ENCODE results near the gene APOB.

The APOB gene

DNA sequence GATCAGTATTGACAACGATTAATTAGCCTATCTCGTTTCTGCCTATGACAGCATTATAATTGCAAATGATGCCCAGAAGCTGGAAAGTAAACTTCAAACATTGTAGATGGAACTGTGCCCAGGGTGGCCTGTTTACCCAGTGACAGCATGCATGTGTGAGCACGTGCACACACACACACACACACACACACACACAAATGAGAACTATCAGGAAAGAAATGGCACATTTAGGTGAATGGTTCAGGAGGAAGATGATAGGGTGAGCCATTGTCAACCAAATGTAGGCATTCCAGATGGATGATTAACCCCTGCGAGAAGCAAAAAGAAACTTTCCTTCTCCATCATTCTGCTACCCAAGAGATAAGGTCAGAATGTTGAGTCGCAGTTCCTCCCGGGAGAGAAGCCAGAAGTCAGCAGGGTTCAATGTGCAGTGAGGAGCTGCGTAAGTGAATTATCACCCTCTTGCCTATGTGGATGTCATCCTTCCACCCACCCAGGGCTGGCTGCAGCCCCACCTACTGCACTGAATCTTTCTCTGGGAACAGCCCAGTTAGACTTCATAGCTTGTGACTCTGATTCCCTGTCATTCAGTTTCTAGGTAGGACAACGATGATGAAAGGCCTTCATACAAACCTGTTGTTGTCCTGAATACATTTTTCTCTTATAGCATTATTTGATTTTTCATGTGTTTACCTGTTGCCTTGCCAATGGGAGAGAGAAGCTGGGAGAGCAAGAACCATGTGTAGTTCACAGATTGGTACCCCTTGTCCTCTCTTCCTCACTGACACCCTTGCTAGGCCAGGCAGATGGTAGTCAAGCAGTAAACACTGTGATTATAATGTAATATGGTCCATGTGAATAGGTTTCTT, 3.5 kb upstream of the APOB start:
- no peak for DNase-seq (ENCODE audit: low read depth in 1 of 2, low spot score in 1 of 2)

DNA sequence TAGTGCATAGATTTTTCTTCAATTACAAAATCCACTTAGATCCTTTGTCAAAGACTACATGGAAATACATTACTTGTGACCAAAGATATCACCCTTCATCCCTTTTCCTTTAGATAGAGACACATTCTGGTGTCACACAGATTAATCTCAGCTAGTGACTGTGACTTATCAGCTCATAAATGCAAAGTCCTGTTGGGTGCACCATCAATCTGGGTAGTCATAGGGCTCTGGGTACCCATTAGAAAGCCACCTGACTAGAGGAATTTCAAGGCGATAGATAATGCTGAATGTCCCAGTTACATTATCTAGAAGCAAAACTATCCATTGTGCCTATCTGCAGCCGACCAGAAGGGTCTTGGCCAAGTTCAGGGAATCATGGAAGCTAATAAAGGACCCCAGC, 2.6 kb upstream of the APOB start:
- no peak for DNase-seq (ENCODE audit: low read depth in 1 of 2, low spot score in 1 of 2)

DNA sequence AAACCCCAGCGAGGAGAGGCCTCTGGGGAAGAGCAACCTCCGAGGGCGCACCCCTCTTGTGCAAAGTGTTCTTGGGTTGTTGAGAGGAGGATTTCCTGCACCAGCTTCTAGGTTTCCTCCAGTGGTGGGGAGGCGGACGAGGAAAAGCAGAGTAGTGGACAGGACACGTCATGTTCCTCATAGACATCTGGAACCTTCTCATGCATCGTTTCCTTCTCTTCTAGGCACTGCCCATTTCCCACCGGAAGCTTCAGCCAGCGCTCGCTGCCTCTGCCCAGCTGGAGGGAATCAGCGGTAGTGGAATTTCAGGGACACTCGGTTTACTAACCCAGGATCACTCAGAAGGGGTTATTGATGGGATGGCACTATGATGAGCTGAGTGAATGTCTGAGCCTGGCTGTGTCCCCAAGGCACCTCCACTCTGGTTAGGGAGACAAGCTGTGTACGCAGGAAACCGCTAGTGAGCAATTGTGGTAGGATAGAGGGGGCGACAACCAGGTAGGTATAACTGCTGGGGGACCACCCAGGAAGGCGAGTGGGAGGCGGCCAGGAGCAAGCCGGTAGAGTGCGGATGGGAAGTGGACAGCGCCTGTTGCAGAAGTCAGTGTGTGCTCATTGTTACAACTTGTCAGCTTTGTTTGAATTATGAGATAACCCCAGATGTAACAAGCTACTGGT, 960 bp upstream of the APOB start:
- no peak for DNase-seq (ENCODE audit: low read depth in 1 of 2, low spot score in 1 of 2)

DNA sequence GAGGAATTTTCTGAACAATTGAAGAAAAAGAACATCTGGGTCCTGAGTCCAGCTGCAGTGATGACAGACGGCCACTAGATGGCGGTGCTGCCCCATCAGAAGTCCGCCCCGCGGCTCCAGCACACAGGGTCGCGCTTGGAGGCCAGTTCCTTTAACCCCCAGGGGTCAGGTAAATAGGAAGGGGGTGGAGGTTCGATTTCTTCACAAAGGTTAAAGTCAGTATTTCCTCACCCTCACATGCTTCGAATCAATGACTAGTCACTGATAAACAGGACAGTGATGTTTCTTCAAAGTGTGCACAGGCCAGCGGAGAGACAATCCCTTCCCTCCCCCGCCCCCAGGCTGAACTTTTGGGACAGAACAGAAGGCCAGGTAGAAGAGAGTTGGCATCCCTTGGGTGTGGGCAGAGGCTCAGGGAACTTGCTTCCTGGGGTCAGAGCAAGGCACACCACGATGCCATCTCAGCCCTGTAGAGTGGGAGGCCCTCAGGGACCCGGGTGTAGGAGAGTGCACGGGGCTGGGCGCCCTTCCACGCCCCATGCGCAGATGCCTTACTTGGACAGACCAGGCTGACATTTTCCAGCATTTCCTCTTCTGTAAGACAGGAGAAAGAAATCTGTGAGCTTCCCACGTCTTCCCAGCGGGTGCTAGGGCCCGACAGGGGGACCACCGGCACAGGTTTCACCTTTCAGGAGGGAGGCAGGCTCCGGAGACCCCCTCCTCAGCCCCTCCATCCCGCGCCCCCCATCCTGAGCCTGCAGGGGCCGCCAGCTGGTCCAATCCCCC, 722 bp downstream of the APOB start:
- peak; percentile 23 to 24 for DNase-seq (ENCODE audit: low read depth in 1 of 2, low spot score in 1 of 2)

DNA sequence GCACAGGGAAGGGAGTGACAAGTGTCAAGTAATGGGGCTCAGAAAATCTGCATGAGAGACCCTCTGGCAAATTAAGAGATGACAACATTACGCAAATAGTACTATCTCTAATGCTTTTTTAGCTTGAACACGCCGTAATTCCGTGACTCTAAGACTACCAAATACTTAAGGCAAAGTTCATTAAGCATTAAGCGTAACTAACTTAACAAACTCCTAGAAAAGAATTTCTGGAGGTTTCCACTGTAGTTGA, 1.2 kb downstream of the APOB start:
- DNase-seq (ENCODE audit: low read depth in 1 of 2, low spot score in 1 of 2) = no peak

DNA sequence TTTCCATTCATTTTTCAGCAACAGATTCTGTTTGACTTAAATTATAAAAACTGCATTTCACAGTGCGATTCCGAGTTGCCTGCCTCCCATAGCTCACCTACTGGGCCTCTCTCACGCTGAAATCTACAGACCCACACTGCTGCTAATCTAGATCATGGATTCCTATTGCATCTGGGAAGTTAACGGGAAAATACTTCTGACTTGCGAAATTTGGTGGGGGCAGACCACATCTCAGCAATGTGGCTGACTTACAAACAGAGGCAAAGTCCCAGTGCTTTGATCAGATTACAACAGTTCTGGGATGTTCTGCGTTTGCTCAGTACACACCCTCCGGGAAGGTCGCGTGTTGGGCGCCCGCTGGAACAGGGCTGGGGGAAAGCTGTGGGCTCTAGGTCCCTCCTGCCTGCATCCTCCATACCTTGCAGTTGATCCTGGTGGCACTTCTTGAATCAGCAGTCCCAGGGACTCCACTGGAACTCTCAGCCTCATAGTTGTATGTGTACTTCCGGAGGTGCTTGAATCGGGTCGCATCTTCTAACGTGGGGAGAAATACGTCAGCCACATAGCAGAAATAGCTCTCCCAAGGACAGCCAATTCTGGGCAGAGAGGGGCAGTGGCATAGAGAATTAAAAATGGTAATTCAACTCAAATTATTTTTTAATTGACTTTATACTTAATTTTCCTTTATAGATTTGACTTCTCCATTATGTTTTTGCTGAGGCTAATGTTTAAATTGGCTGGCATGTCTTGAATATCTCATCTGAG, 1.7 kb downstream of the APOB start:
- no peak for DNase-seq (ENCODE audit: low read depth in 1 of 2, low spot score in 1 of 2)

DNA sequence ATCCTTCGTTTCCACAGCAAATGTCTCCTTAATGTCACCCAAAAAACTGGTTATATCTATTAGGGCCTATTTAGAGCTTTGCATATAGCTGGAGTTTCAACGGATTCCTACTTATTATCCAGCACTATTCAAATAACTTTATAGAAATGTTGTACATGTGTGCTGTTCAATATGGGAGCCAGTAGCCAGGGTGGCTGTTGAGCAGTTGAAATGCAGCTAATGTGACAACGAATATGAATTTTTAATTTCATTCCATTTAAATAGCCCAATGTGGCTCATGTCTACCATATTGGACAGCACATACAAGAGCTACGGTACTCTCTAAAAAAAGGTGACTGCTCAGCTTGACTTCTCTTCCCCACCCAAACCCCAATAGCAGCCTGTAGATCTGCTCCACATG, 2.4 kb downstream of the APOB start:
- no peak for DNase-seq (ENCODE audit: low read depth in 1 of 2, low spot score in 1 of 2)

DNA sequence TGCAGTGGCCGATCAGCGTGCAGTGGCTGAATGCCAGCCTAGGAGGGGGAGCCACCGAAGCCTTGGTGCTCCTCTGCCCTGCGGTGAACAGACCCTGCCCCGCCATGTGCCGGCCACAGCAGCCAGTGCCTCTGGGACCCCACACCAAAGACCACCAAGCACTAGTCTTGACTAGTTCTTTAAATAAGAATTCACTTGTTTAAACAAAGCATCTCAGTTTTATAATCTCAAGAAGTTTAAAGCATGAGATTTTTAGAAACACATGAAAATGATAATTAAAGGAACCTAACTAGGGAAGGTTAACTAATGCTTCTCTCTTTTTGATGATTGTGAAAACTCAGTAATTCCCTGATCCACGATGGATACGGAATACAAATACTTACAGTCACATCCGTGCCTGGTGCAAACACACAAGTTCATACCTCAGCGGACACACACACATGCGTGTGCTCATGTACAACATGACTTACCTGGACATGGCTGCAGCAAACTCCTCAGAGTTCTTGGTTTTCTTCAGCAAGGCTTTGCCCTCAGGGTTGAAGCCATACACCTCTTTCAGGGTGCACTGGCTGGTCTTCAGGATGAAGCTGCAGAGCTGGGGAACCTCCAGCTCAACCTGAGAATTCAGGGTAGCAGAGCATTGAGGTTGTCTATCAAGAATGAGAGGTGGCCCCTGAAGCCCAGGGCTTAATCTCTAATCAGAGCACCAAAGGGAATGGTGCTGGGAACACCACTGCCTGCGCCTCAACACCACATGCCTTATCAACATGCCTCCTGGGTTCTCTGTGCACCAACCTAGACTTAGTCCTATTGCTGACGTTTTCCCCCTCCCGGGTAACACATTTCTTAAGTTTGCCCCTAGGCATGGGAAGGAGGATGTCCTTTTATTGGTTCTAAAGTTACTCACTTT, 3.1 kb downstream of the APOB start:
- no peak for DNase-seq (ENCODE audit: low read depth in 1 of 2, low spot score in 1 of 2)

DNA sequence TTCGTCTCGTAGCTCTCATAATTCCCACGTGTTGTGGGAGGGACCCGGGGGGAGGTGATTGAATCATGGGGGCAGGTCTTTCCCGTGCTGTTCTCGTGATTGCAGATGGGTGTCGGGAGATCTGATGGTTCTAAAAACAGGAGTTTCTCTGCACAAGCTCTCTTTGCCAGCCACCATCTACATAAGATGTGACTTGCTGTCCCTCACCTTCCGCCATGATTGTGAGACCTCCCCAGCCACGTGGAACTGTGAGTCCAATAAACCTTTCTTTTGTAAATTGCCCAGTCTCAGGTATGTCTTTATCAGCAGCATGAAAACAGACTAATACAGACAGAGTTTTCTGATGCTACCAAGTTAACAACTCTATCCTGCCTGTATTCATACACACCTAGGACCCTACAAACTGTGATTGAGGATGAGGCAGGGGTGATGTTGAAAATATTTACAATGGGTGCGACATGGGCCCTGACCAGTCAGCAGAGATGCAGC, 3.9 kb downstream of the APOB start:
- DNase-seq (ENCODE audit: low read depth in 1 of 2, low spot score in 1 of 2) = no peak

DNA sequence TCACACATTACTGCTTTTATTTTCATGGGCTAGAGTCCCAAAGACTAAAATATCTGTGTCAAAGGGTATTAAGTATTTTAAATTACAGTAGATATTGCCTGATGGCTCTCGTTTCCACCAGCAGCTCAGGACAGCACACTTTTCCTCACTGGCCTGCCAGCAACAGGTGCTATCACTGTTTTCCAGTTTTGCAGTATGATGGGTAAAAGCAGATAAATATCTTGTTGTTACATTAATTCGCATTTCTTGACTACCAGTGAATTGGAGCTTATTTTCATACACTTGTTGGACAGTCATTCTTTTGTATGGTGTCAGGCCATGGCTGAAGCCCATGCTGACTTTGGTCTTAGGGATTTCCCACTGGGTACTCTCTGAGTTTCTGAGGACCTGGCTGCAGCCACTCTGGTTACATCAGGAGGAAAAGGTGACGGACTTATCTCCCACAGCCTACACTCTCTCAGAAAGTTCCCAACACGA, 4.8 kb downstream of the APOB start:
- no peak for DNase-seq (ENCODE audit: low read depth in 1 of 2, low spot score in 1 of 2)

DNA sequence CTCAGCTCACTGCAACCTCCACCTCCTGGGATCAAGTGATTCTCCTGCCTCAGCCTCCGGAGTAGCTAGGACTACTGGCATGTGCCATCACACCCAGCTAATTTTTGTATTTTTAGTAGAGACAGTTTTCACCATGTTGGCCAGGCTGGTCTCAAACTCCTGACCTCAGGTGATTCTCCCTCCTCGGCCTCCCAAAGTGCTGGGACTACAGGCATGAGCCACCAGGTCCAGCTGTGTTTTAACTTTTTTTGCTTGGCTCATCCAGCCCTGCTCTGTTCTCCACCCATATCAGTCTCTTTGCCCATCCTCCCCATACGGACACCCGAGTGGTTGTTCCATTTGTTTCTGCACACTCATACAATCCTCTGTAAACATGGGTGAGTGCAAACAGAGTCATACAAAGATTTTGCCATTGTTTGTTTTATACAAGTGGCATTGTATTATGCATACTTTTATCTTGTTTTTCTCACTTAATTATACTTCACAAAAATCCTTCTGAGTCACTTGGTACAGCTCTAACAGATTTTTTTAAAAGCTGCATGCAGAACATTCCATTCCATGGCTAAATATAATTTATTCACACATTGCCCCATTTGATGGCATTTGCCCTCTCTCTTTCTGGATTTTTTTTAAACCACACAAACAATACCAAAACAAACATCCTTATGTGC, 5.3 kb downstream of the APOB start:
- DNase-seq (ENCODE audit: low read depth in 1 of 2, low spot score in 1 of 2) = no peak

DNA sequence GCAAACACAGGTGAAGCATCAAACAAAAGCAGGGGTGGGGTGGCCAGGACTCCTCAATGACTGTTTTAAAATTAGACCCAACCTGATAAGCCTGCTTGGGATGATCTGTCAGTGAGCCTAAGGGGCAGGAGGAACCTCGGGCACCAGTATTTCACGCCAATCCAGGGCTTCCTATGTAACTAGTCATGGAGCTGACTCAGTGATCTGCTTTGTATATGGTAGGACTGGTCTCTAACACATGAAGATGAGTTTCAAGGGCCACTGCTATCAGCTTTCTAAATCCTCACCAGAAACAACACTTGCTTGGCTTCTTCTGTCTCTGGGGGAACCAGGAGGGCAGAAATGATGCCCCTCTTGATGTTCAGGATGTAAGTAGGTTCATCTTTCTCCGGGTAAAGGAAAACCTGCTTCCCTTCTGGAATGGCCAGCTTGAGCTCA, 6.2 kb downstream of the APOB start:
- DNase-seq (ENCODE audit: low read depth in 1 of 2, low spot score in 1 of 2) = no peak

DNA sequence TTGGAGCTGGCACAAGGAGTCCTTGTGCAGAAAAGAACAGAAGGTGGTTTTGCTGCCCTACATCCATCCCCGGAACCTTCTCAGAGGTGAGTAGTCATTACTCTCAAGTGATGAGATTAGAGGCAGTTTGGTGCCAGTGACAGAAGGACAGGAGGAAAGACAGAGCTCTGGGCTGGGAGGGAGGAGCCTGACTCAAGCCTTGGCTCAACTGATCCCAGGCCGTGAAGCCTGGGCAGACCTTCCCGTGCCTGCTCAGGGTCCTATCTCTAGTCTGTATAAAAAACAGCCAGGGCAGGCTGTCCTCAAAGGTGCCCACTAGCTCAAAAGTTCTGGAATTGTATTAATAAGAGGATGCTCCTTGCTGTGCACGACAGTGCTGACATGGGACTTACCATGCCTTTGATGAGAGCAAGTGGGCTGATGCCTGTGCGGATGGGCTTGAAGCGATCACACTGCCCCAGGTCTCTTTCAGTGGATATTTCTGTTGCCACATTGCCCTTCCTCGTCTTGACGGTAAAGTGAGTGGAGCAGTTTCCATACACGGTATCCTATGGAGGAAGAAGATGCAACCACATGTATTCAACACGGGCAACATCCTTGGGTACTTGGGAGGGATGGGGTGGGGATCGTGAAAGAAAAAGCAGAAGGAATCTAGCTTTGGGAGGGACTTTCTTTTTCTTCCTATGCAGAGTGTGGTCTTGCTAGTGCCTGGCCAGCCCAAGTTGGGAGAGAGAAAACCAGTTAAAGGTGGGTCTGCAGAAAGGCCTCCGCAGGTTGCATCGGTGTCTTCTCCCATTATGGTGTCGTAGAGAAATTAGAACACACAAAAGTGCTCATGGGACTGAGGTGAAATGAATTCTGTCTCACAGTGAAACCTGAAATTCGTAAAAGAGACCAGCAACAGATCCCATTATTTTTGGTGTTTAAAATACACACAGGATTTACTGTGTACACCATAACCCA, 6.9 kb downstream of the APOB start:
- DNase-seq (ENCODE audit: low read depth in 1 of 2, low spot score in 1 of 2) = no peak

DNA sequence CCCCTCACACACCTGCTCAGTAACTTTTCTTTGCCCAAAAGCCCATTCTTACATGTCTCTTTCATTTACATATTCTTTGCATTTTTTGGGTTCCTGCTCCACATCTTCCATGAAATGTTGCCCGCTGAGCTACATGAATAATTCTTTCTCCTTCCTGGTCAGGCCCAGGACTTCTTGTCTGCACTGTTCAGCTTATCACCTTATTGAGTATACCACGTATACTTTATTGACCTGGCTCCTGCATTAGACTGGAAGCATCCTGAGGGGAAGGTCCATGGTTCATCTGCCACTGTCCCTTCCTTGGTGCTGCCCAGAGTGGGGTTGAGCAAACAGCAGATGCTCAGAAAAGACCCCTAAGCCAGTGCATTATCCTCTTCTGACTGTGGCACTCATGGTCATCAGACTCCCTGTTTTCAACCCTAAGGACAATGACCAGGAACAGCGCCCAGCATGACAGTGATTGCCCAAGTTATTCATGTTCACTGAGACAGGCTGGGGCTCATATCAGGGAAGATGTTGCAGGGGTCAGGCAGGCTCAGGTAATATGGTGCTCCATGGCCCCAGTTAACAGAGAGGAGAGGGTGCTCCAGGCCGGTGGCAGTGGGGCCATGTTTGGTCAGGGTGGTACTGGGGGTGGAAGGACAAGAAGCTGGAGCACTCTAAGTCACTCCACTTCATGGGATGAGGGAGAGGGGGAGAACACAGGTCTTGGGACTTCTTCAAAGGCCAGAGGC, 7.7 kb downstream of the APOB start:
- no peak for DNase-seq (ENCODE audit: low read depth in 1 of 2, low spot score in 1 of 2)

DNA sequence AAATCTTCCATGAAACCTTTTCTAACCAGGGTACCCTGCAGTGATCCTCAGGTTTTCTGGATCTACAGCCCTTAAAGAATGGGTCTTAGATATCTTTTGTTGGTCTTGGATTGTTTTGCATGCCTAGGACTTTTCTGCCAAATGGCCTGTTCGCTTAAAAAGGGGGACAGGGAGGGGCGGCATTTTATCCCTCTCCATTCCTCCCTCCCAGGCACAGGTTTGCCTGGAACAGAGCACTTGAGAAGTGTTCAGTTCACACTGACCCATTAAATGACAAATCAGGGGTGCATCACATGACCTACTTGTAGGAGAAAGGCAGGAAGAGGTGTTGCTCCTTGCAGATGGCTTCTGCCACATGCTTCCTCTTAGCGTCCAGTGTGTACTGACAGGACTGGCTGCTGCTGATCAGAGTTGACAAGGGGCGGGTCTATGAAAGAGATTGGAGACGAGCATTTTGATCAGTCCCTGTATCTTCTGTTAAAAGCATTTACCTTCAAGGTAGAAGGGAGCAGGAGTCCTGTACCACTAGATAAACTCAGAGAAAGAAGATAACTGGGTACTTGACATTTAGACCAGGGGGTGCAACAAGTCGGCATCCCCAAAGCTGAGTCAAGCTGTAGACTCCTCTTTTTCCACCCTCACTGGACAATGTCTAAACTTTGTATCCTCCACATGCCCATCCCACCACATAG, 8.4 kb downstream of the APOB start:
- DNase-seq (ENCODE audit: low read depth in 1 of 2, low spot score in 1 of 2) = no peak

DNA sequence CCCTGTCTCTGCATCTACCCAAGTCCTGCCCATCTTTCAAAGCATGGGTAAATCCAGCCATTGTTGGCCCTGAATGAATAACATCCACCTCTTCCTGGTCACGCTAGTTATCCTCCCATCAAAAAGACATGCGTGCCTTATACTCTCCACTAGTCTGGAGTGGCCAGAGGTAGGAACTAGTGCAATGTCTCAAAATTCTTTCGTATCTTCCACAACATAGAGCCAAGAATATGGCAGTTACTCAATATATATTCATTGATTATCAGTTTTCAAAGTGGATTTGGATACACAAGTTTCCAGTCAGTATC, 8.9 kb downstream of the APOB start:
- no peak for DNase-seq (ENCODE audit: low read depth in 1 of 2, low spot score in 1 of 2)
